Endothelial cell of umbilical vein (primary cell): ENCODE results near the gene RTL10. TPM values are rescaled to one million over a fixed set of nuclear protein-coding genes. Genes with fewer than 3 reads are reported as not detected.

Source experiments
- BruUV-seq: library from RNA; stranded (reverse); fragments of 400-500 nt; replicated peaks from 2 replicates; lab custom pipeline; 2021; lab: Mats Ljungman, UMichigan
- CTCF ChIA-PET: fragments of 300-600, 350-600 bp; sonication (Branson Sonifier 250); formaldehyde crosslinking; loops from one replicate; lab custom pipeline; 2021; ENCODE audit warnings: antibody characterized with exemption, inconsistent platforms; lab: Charles Lee
- POLR2A ChIA-PET: fragments of 300-600, 350-600 bp; sonication (Branson Sonifier 250); formaldehyde crosslinking; loops from one replicate; lab custom pipeline; 2021; ENCODE audit warnings: antibody characterized with exemption, inconsistent platforms; lab: Charles Lee
- DNase-seq: peaks from one replicate; pipeline ENCODE4 v3.0.0-alpha.2; 2011; ENCODE audit warnings: low read depth, low spot score
- FAIRE-seq: peaks from 2 replicates; lab custom pipeline; 2011; peaks lifted over from hg19 to GRCh38; lab: Jason Lieb, UNC
- H2AFZ ChIP-seq: 2 replicates; pipeline ENCODE4 v1.6.0; 2012; ENCODE audit warnings: low read depth, low read length, control low read depth, inconsistent platforms
- H3K27ac ChIP-seq: 2 replicates; pipeline ENCODE4 v1.5.1; 2011; ENCODE audit warnings: low read depth, mild to moderate bottlenecking, control low read depth, low read length, moderate library complexity; ENCODE audit not compliant: insufficient read depth
- H3K27me3 ChIP-seq, 2 experiments: 2 replicates each; pipeline versions ENCODE4 v1.6.0 to v1.6.1; 2011; ENCODE audit warnings: low read length in 2 of 2, mixed read lengths in 1 of 2; ENCODE audit not compliant: control insufficient read depth in 2 of 2, insufficient read depth in 2 of 2
- H3K36me3 ChIP-seq, 2 experiments: 2 replicates in 1 of 2; 3 replicates in 1 of 2; pipeline ENCODE4 v1.5.1; 2011; ENCODE audit warnings: low read length in 2 of 2, mild to moderate bottlenecking in 1 of 2, moderate library complexity in 1 of 2; ENCODE audit not compliant: control insufficient read depth in 2 of 2, insufficient read depth in 2 of 2; ENCODE audit errors: extremely low read depth in 1 of 2
- H3K4me1 ChIP-seq: 3 replicates; pipeline ENCODE4 v1.5.1; 2011; ENCODE audit warnings: mild to moderate bottlenecking, low read length; ENCODE audit not compliant: control insufficient read depth, insufficient read depth; ENCODE audit errors: extremely low read depth
- H3K4me2 ChIP-seq: 2 replicates; pipeline ENCODE4 v1.6.1; 2011; ENCODE audit warnings: low read length, control low read depth, mixed read lengths; ENCODE audit not compliant: insufficient read depth
- H3K4me3 ChIP-seq, 3 experiments: fragments of 200-600 bp in 1 of 3; sonication (generic), shearing (Covaris generic) in 1 of 3; replicated peaks in 1 of 3; 2 replicates each; pipeline ENCODE4 v1.5.1; 2011 to 2016; ENCODE audit warnings: control low read depth in 3 of 3, low read length in 3 of 3, mild to moderate bottlenecking in 2 of 3, inconsistent platforms in 1 of 3, low read depth in 1 of 3, moderate library complexity in 1 of 3; ENCODE audit not compliant: insufficient read depth in 1 of 3
- H3K79me2 ChIP-seq: 2 replicates; pipeline ENCODE4 v1.6.0; 2012; ENCODE audit warnings: low read length, inconsistent platforms; ENCODE audit not compliant: control insufficient read depth, insufficient read depth
- H3K9ac ChIP-seq: replicated peaks from 2 replicates; pipeline ENCODE3; 2011; ENCODE audit warnings: low read length, control low read depth; ENCODE audit not compliant: insufficient read depth; ENCODE audit errors: extremely low read depth
- H3K9me1 ChIP-seq: replicated peaks from 3 replicates; pipeline ENCODE4 v1.6.0; 2011; ENCODE audit warnings: mild to moderate bottlenecking, low read length; ENCODE audit not compliant: control insufficient read depth, insufficient read depth; ENCODE audit errors: extremely low read depth
- H3K9me3 ChIP-seq: replicated peaks from 2 replicates; pipeline ENCODE4 v1.5.1; 2012; ENCODE audit warnings: low read length, inconsistent platforms; ENCODE audit not compliant: control insufficient read depth, insufficient read depth
- H4K20me1 ChIP-seq: replicated peaks from 2 replicates; pipeline ENCODE3; 2011; ENCODE audit warnings: mild to moderate bottlenecking, low read length; ENCODE audit not compliant: control insufficient read depth, insufficient read depth; ENCODE audit errors: extremely low read depth
- EZH2 ChIP-seq: IDR thresholded peaks from 2 replicates; pipeline ENCODE4 v1.6.1; 2012; ENCODE audit warnings: borderline replicate concordance, low read depth, mild to moderate bottlenecking, moderate library complexity, low read length, inconsistent platforms; ENCODE audit not compliant: severe bottlenecking
- FOS ChIP-seq: IDR thresholded peaks from 2 replicates; pipeline ENCODE4 v1.6.1; 2011; ENCODE audit warnings: mild to moderate bottlenecking, low read length, moderate library complexity, borderline replicate concordance; ENCODE audit not compliant: insufficient read depth
- GATA2 ChIP-seq: IDR thresholded peaks from 2 replicates; pipeline ENCODE4 v1.7.0; 2011; ENCODE audit warnings: low read depth, mild to moderate bottlenecking, moderate library complexity, mixed read lengths, low read length; ENCODE audit not compliant: insufficient read length, insufficient read depth
- JUN ChIP-seq: IDR thresholded peaks from 2 replicates; pipeline ENCODE4 v1.6.1; 2011; ENCODE audit warnings: borderline replicate concordance, low read depth; ENCODE audit not compliant: insufficient read length, insufficient read depth
- MYC ChIP-seq: IDR thresholded peaks from one replicate; pipeline ENCODE4 v1.6.1; 2011; ENCODE audit warnings: mild to moderate bottlenecking, low read depth, low read length
- POLR2A ChIP-seq: IDR thresholded peaks from 2 replicates; pipeline ENCODE4 v1.6.1; 2012; ENCODE audit warnings: low read depth, mild to moderate bottlenecking, control low read depth, low read length
- POLR2AphosphoS5 ChIP-seq: IDR thresholded peaks from 2 replicates; pipeline ENCODE4 v1.6.1; 2012; ENCODE audit warnings: low read depth, mild to moderate bottlenecking, control low read depth, low read length, moderate library complexity; ENCODE audit not compliant: insufficient read depth
- dilution Hi-C: fragments of 300-500 bp; cut with MboI; formaldehyde crosslinking; loops from one replicate; pipeline ENCODE4 v1.15.0; 2019; ENCODE audit warnings: low sequenced_read_pairs; ENCODE audit not compliant: extremely low pct_ligation_motif_present
- intact Hi-C: fragments of 100-400 bp; cut with micrococcal nuclease; formaldehyde crosslinking; loops from one replicate; pipeline ENCODE4 v1.10.0; 2022
- polyA plus RNA-seq, 4 experiments: library from polyadenylated mRNA; depleted of rRNA in 3 of 4; stranded (reverse) in 3 of 4; unstranded in 1 of 4; fragments of >200 nt; gene quantifications; 2 replicates each; pipeline versions ENCODE4 v1.2.1 to v1.2.3, GENCODE V29; 2011 to 2012; ENCODE audit warnings: missing spikeins in 1 of 4
- total RNA-seq: library from RNA; stranded (reverse); gene quantifications from 2 replicates; pipeline ENCODE4 v1.2.3, GENCODE V29; 2021
- TF ChIP-seq, protein P1 (sequence below): IDR thresholded peaks from 2 replicates; pipeline ENCODE4 v1.6.1; 2011; ENCODE audit not compliant: insufficient read depth, insufficient read length
- TF ChIP-seq, protein P2 (sequence below), 2 donors: IDR thresholded peaks; 1 replicate in 1 of 2; 2 replicates in 1 of 2; pipeline ENCODE4 v1.5.1; 2011; ENCODE audit warnings: low read length in 2 of 2, mild to moderate bottlenecking in 2 of 2, moderate library complexity in 2 of 2, control low read depth in 1 of 2, inconsistent platforms in 1 of 2, low read depth in 1 of 2; ENCODE audit not compliant: insufficient read depth in 1 of 2; ENCODE audit errors: extremely low read depth in 1 of 2

Gene RTL10
- total and polyA plus RNA-seq, 2 donors (not counting 3 experiments of a cell fraction or from before 2014, with no cell fraction given): 31.9 to 40.8 TPM

GRCh38 chr22:19869497-19870152 is 15.0 kb upstream of the RTL10 start:
- H3K27ac ChIP-seq: no peak overlapping the region
- H3K9me1 ChIP-seq: no peaks in the 10 kb centered on the region
- H3K36me3 ChIP-seq: no peaks in the 10 kb centered on the region
- ChIA-PET POLR2A (no interaction called here), CTCF (interaction anchor here (2.3 kb wide), 1 partner anchor 139 kb away, joined by 12 read pairs; no protein-coding TSS in a partner anchor)
- no peak overlapping the region for H3K4me3 ChIP-seq
- FAIRE-seq: no peak
- no peak overlapping the region for H3K9ac ChIP-seq
- no peaks in the 10 kb centered on the region for H4K20me1 ChIP-seq
- no peak overlapping the region for H2AFZ ChIP-seq
- no peak for TF ChIP-seq POLR2A
- no peak for TF ChIP-seq EZH2
- no peak for TF ChIP-seq FOS
- TF ChIP-seq, protein P1, sequence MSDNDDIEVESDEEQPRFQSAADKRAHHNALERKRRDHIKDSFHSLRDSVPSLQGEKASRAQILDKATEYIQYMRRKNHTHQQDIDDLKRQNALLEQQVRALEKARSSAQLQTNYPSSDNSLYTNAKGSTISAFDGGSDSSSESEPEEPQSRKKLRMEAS: no peak
- TF ChIP-seq, protein P2, sequence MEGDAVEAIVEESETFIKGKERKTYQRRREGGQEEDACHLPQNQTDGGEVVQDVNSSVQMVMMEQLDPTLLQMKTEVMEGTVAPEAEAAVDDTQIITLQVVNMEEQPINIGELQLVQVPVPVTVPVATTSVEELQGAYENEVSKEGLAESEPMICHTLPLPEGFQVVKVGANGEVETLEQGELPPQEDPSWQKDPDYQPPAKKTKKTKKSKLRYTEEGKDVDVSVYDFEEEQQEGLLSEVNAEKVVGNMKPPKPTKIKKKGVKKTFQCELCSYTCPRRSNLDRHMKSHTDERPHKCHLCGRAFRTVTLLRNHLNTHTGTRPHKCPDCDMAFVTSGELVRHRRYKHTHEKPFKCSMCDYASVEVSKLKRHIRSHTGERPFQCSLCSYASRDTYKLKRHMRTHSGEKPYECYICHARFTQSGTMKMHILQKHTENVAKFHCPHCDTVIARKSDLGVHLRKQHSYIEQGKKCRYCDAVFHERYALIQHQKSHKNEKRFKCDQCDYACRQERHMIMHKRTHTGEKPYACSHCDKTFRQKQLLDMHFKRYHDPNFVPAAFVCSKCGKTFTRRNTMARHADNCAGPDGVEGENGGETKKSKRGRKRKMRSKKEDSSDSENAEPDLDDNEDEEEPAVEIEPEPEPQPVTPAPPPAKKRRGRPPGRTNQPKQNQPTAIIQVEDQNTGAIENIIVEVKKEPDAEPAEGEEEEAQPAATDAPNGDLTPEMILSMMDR (IDR thresholded peaks at IDR 0.05; ENCODE audit: extremely low read depth in 1 of 2, insufficient read depth in 1 of 2, low read depth in 1 of 2, low read length in 2 of 2): no peak
- no peak for TF ChIP-seq JUN
- no peak for TF ChIP-seq POLR2AphosphoS5
- no peak for TF ChIP-seq MYC
- no peak for TF ChIP-seq GATA2
- peaks cover 7% of the 10 kb centered on the region for H3K4me1 ChIP-seq
- no peaks in the 10 kb centered on the region for H3K79me2 ChIP-seq
- no peaks in the 10 kb centered on the region for H3K27me3 ChIP-seq
- no TSS peak for BruUV-seq
- no peak for DNase-seq
- no peaks in the 10 kb centered on the region for H3K9me3 ChIP-seq
- intact Hi-C loops: no loop called here
- dilution Hi-C loops: no loop called here
- no peak overlapping the region for H3K4me2 ChIP-seq
